ENCODE results near the gene ETHE1.

Gene ETHE1

DNA sequence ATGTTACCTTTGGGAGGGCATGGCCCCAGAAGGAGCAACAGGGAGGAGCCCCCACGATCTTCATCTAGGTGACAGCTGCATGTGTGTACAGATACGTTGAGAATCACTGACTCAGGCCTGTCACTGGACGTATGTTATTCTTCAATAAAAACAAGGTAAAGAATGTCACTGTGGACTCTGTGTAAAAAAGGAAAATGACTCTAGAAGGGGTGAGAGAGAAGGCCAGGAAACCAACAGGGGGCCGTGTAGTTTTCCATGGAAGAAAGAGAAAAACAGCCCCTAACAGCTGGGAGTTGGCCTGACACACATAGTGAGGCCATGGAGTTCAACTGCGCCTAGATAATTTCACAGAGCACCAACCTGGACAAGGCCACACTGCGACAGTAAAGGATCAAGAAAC lies 59.7 kb downstream of the ETHE1 start:
- DNase-seq (ENCODE audit: low read depth in 2 of 3, low spot score in 1 of 3), result no peak

- no peak for DNase-seq (ENCODE audit: low read depth in 2 of 3, low spot score in 1 of 3)
Observed at GRCh38 chr19:43466793-43467192, 60.2 kb downstream of the ETHE1 start.

DNA sequence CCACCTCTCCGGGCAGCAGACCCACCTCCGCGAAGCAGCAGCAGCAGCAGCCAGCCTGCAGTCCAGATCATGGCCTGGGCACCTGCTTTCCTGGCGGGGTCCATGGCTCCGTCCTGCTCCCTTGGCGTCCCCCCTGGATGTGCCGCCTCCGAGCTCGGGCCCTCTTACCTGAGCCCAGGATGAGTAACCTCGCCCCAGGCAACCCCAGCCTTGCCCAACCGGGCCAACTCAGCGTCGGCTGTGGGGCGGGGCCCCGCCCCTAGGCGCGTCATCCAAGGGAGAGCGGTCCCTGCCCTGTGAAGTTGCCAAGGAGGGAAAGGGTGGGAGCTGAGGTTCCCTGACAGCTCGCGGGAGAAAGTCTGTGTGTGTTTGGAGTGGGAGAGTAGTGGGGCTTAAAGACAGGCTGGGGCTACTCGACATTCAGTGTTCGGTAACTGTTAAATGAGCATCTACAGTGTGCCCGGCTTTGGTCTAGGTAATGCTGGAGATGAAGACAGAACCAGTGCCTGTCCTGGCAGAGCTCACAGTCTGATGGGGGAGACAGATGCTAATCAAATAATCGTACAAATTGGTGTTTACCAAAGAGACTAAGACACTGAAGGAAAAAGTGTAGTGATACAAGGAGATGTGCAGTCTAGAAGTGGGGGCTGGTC lies 61.4 kb downstream of the ETHE1 start, which contains the start of gene LYPD3:
Gene LYPD3 (minus strand): TSS at position 141 of the 653 bp plus-strand sequence. CDS start 37 bp downstream, at position 104.
- no peak for DNase-seq (ENCODE audit: low read depth in 2 of 3, low spot score in 1 of 3)

- DNase-seq (ENCODE audit: low read depth in 2 of 3, low spot score in 1 of 3), result peak in 2 of 3 donors; percentile 61 to 72
Observed at GRCh38 chr19:43464134-43464775, 62.7 kb downstream of the ETHE1 start.

DNA sequence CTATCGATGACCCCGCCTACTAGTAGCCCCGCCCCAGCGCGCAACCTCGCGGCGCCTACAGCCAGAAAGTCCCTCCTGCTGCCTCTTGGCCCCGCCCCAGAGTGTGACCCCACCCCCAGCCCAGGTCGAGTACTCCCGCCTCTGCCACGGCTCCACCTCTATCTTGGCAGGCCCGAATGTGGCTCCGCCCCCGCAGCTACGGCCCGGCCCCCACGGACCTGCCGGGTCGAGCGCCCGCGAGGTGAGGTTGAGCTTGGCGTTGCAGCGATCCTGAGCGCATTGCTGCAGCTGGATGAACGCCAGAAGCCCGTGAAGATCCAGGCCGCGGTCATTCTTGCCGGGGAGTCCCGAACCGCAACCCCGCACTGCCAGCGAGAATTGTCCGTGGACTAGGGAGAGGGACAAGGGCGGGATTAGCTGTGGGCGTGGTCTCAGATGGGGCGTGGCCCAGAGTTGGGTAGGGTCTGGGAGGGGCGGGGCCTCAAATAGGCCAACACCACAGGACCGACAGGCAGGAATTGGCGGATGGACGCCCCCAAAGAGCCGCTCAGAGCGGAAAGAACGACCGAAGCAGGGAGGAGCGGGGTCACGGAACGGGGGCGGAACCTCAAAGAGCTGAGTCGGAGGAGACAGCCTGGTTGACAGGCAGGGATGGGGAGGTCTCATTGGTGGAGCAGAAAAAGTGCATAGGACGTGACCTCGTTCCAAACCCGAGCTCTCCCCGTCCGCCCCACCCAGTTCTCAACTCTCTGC lies 63.4 kb downstream of the ETHE1 start:
- DNase-seq (ENCODE audit: low read depth in 2 of 3, low spot score in 1 of 3), result peak; percentile 99 to 100 (median 99)

DNA sequence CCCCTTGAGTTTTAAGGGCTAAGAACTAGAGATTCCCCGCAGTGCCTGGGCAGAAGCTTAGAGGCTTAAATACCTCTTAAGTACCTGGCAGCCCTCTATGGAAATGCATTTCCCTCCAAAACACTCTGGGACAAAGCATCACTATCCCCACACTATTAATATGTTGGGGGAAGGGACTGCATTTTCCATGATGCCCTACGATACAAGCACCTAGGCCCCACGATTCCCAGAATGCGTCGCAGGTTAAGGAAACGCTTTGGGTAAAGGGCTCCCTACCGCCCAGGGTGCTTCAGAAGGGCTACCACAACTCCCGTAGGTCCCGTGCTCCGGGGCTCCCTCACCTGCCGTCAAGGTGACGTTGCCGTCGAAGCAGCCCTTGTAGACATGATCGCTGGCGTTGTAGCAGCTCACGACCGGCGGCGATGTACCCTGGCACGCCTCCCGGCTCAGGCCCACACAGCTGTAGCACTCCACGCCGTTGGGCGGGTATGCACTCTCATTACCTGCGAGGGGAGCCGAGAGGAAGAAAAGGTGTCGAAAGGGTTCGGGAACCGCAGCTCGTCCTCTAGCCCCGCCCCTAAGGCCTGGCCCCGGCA lies 64.1 kb downstream of the ETHE1 start:
- no peak for DNase-seq (ENCODE audit: low read depth in 2 of 3, low spot score in 1 of 3)

- no peak for DNase-seq (ENCODE audit: low read depth in 2 of 3, low spot score in 1 of 3)
Observed at GRCh38 chr19:43462383-43462782, 64.6 kb downstream of the ETHE1 start.

DNA sequence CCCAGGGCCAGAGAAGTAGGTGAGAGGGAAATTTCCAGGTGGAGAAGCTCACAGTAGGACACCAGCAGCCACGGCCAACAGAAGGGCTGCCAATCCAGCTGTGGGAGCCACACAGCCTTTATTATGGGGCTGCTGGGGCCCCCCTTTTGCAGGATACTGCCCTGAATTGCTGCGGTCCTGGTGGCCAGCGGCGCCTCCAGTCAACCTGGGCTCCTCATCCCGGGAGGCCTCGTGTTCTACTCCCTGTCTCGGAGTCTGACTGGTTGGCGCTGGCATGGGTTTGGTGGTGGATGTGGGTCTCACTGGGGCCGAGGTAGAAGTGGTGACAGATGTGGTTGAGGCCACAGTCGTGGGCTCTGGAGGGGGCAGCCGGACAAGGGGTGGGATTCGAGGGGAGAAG lies 65.7 kb downstream of the ETHE1 start:
- no peak for DNase-seq (ENCODE audit: low read depth in 2 of 3, low spot score in 1 of 3)

DNA sequence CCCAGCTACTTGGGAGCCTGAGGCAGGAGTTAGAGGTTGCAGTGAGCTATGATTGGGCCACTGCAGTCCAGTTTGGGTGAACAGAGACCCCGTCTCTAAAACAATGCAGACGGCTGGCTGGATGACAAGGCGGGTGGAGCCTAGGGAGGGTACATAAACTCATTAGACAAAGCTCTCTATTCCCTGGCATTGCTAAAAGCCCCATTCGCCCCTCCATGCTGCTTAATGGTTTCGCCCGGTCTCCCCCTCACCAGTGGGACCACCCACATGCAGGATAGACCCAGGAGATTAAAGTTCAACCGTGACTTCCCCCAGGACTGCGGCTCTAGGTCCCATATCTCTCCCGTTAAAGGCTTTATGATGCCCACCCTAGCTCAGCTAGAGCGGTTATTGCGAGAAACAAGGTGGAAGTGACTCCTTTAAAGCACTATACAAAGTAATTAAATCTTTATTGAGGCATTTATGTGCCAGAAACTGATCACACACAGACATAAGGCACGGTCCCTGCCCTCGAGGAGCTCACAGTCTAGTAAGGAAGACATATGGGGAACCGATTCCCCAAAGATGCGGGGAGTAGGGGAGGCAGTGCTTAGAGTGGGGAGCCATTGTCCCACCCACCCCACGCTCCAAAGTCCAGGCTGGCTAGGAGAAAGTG lies 66.5 kb downstream of the ETHE1 start:
- no peak for DNase-seq (ENCODE audit: low read depth in 2 of 3, low spot score in 1 of 3)

GRCh38 chr19:43457809-43458208 lies 69.2 kb downstream of the ETHE1 start:
- DNase-seq (ENCODE audit: low read depth in 2 of 3, low spot score in 1 of 3), result no peak

All from stimulated activated CD4-positive, alpha-beta T cell treated with anti-CD3 and anti-CD28 coated beads, Interleukin-12 subunit alpha, Interleukin-12 subunit beta, amount 100 ng/mL, for 48 hours (primary cell).